ENCODE results near the gene PSME3.

Gene PSME3

GRCh38 chr17:42795061-42795460 lies 38.1 kb upstream of the PSME3 start:
- H2BK15ac ChIP-seq (ENCODE audit: low read depth, poor library complexity, severe bottlenecking): no peak overlapping the region
- H3K9ac ChIP-seq (ENCODE audit: low read length): no peak overlapping the region
- H3K18ac ChIP-seq (ENCODE audit: low read depth in 1 of 2, low read length in 2 of 2): no peak overlapping the region
- no peak overlapping the region for H4K91ac ChIP-seq (ENCODE audit: low read length)
- no peak overlapping the region for H3K27ac ChIP-seq (ENCODE audit: low read length, poor library complexity, severe bottlenecking)
- no peak overlapping the region for H2AFZ ChIP-seq (ENCODE audit: low read depth, low read length)
- no peak overlapping the region for H2AK5ac ChIP-seq (ENCODE audit: low read length, severe bottlenecking)
- no peaks in the 10 kb centered on the region for H3K9me3 ChIP-seq (ENCODE audit: control insufficient read depth, low read length)
- no peak overlapping the region for H3K4me2 ChIP-seq (ENCODE audit: low read length, poor library complexity, severe bottlenecking)
- H2BK5ac ChIP-seq (ENCODE audit: low read depth, low read length, poor library complexity, severe bottlenecking): no peak overlapping the region
- peaks cover 15 to 31% of the 10 kb centered on the region in 2 experiments for H3K36me3 ChIP-seq (ENCODE audit: control insufficient read depth in 1 of 2, insufficient read depth in 2 of 2, low read depth in 1 of 2, low read length in 2 of 2)
- H3K23ac ChIP-seq (ENCODE audit: low read length in 2 of 2): peak overlapping the region in 1 of 2 experiments; percentile 23
- DNase-seq: no peak
- H3K4ac ChIP-seq (ENCODE audit: low read depth in 1 of 2, low read length in 2 of 2): no peak overlapping the region
- H3K14ac ChIP-seq (ENCODE audit: low read length in 2 of 2): no peak overlapping the region
- 94% methylated on average over 3 of the region's 4 CpGs for WGBS
- H3K4me1 ChIP-seq (ENCODE audit: control insufficient read depth, insufficient read depth, low read depth, low read length): peaks cover 19% of the 10 kb centered on the region
- H3K79me1 ChIP-seq (replicated peaks; ENCODE audit: low read length, poor library complexity, severe bottlenecking): peaks cover 18% of the 10 kb centered on the region
- no peak overlapping the region for H3K4me3 ChIP-seq (ENCODE audit: insufficient read depth in 1 of 2, low read depth in 1 of 2, low read length in 2 of 2)
- no peak overlapping the region for H2BK120ac ChIP-seq (ENCODE audit: low read depth, low read length)
- no peak overlapping the region for H4K8ac ChIP-seq (ENCODE audit: low read length)
- H3K27me3 ChIP-seq (ENCODE audit: control insufficient read depth in 1 of 2, insufficient read depth in 1 of 2, low read length in 2 of 2): no peaks in the 10 kb centered on the region
- H2BK12ac ChIP-seq (ENCODE audit: low read length in 2 of 2): no peak overlapping the region

- Histone ChIP-seq H4K91ac (ENCODE audit: low read length) (no peak overlapping the region), H2AK5ac (ENCODE audit: low read length, severe bottlenecking) (no peak overlapping the region), H3K4me1 (ENCODE audit: control insufficient read depth, insufficient read depth, low read depth, low read length) (peaks cover 19% of the 10 kb centered on the region), H4K8ac (ENCODE audit: low read length) (no peak overlapping the region), H2BK120ac (ENCODE audit: low read depth, low read length) (no peak overlapping the region), H3K14ac (ENCODE audit: low read length in 2 of 2) (no peak overlapping the region), H2BK12ac (ENCODE audit: low read length in 2 of 2) (no peak overlapping the region), H3K36me3 (ENCODE audit: control insufficient read depth in 1 of 2, insufficient read depth in 2 of 2, low read depth in 1 of 2, low read length in 2 of 2) (peaks cover 15 to 29% of the 10 kb centered on the region in 2 experiments), H3K4ac (ENCODE audit: low read depth in 1 of 2, low read length in 2 of 2) (no peak overlapping the region), H3K9me3 (ENCODE audit: control insufficient read depth, low read length) (no peaks in the 10 kb centered on the region), H3K23ac (ENCODE audit: low read length in 2 of 2) (no peak overlapping the region), H2BK5ac (ENCODE audit: low read depth, low read length, poor library complexity, severe bottlenecking) (no peak overlapping the region), H3K27ac (ENCODE audit: low read length, poor library complexity, severe bottlenecking) (no peak overlapping the region), H3K18ac (ENCODE audit: low read depth in 1 of 2, low read length in 2 of 2) (no peak overlapping the region), H3K4me3 (ENCODE audit: insufficient read depth in 1 of 2, low read depth in 1 of 2, low read length in 2 of 2) (no peak overlapping the region), H3K9ac (ENCODE audit: low read length) (no peak overlapping the region), H3K4me2 (ENCODE audit: low read length, poor library complexity, severe bottlenecking) (no peak overlapping the region), H3K79me1 (replicated peaks; ENCODE audit: low read length, poor library complexity, severe bottlenecking) (peaks cover 18% of the 10 kb centered on the region), H2BK15ac (ENCODE audit: low read depth, poor library complexity, severe bottlenecking) (no peak overlapping the region), H2AFZ (ENCODE audit: low read depth, low read length) (no peak overlapping the region), H3K27me3 (ENCODE audit: control insufficient read depth in 1 of 2, insufficient read depth in 1 of 2, low read length in 2 of 2) (no peaks in the 10 kb centered on the region)
- 96% methylated on average over 10 of the region's 10 CpGs for WGBS
- no peak for DNase-seq
Measured at GRCh38 chr17:42795465-42795864, 37.7 kb upstream of the PSME3 start.

- Histone ChIP-seq H2BK15ac (ENCODE audit: low read depth, poor library complexity, severe bottlenecking) (no peak overlapping the region), H3K36me3 (ENCODE audit: control insufficient read depth in 1 of 2, insufficient read depth in 2 of 2, low read depth in 1 of 2, low read length in 2 of 2) (peaks cover 15 to 24% of the 10 kb centered on the region in 2 experiments), H3K9ac (ENCODE audit: low read length) (no peak overlapping the region), H3K4me3 (ENCODE audit: insufficient read depth in 1 of 2, low read depth in 1 of 2, low read length in 2 of 2) (no peak overlapping the region), H2BK12ac (ENCODE audit: low read length in 2 of 2) (no peak overlapping the region), H3K4ac (ENCODE audit: low read depth in 1 of 2, low read length in 2 of 2) (no peak overlapping the region), H3K14ac (ENCODE audit: low read length in 2 of 2) (no peak overlapping the region), H4K8ac (ENCODE audit: low read length) (no peak overlapping the region), H3K4me1 (ENCODE audit: control insufficient read depth, insufficient read depth, low read depth, low read length) (peaks cover 19% of the 10 kb centered on the region), H2AK5ac (ENCODE audit: low read length, severe bottlenecking) (no peak overlapping the region), H3K23ac (ENCODE audit: low read length in 2 of 2) (no peak overlapping the region), H3K18ac (ENCODE audit: low read depth in 1 of 2, low read length in 2 of 2) (no peak overlapping the region), H3K27ac (ENCODE audit: low read length, poor library complexity, severe bottlenecking) (no peak overlapping the region), H3K9me3 (ENCODE audit: control insufficient read depth, low read length) (no peaks in the 10 kb centered on the region), H3K79me1 (replicated peaks; ENCODE audit: low read length, poor library complexity, severe bottlenecking) (peaks cover 18% of the 10 kb centered on the region), H4K91ac (ENCODE audit: low read length) (no peak overlapping the region), H2AFZ (ENCODE audit: low read depth, low read length) (no peak overlapping the region), H3K4me2 (ENCODE audit: low read length, poor library complexity, severe bottlenecking) (no peak overlapping the region), H2BK120ac (ENCODE audit: low read depth, low read length) (no peak overlapping the region), H3K27me3 (ENCODE audit: control insufficient read depth in 1 of 2, insufficient read depth in 1 of 2, low read length in 2 of 2) (no peaks in the 10 kb centered on the region), H2BK5ac (ENCODE audit: low read depth, low read length, poor library complexity, severe bottlenecking) (no peak overlapping the region)
- DNase-seq: no peak
- WGBS: 99% methylated on average over 18 of the region's 18 CpGs
Measured at GRCh38 chr17:42796066-42796758, 37.0 kb upstream of the PSME3 start.

GRCh38 chr17:42797067-42798007 lies 35.9 kb upstream of the PSME3 start:
- H3K36me3 ChIP-seq (ENCODE audit: control insufficient read depth in 1 of 2, insufficient read depth in 2 of 2, low read depth in 1 of 2, low read length in 2 of 2): peaks cover 15 to 24% of the 10 kb centered on the region in 2 experiments
- 94% methylated on average over 10 of the region's 10 CpGs for WGBS

More at GRCh38 chr17:42797067-42798007, 35.9 kb upstream of the PSME3 start:
- DNase-seq: no peak
- Histone ChIP-seq H2BK15ac (ENCODE audit: low read depth, poor library complexity, severe bottlenecking) (no peak overlapping the region), H2AFZ (ENCODE audit: low read depth, low read length) (no peak overlapping the region), H2BK120ac (ENCODE audit: low read depth, low read length) (no peak overlapping the region), H2AK5ac (ENCODE audit: low read length, severe bottlenecking) (no peak overlapping the region), H2BK5ac (ENCODE audit: low read depth, low read length, poor library complexity, severe bottlenecking) (no peak overlapping the region), H3K9ac (ENCODE audit: low read length) (peak overlapping the region; percentile 96), H3K18ac (ENCODE audit: low read depth in 1 of 2, low read length in 2 of 2) (no peak overlapping the region), H3K4ac (ENCODE audit: low read depth in 1 of 2, low read length in 2 of 2) (peak overlapping the region in 1 of 2 experiments; percentile 77), H3K9me3 (ENCODE audit: control insufficient read depth, low read length) (no peaks in the 10 kb centered on the region), H3K79me1 (replicated peaks; ENCODE audit: low read length, poor library complexity, severe bottlenecking) (peaks cover 18% of the 10 kb centered on the region), H3K4me3 (ENCODE audit: insufficient read depth in 1 of 2, low read depth in 1 of 2, low read length in 2 of 2) (peak overlapping the region; percentile 31 to 99), H2BK12ac (ENCODE audit: low read length in 2 of 2) (no peak overlapping the region), H3K27ac (ENCODE audit: low read length, poor library complexity, severe bottlenecking) (no peak overlapping the region), H3K4me1 (ENCODE audit: control insufficient read depth, insufficient read depth, low read depth, low read length) (peaks cover 19% of the 10 kb centered on the region), H3K4me2 (ENCODE audit: low read length, poor library complexity, severe bottlenecking) (peak overlapping the region; percentile 81), H3K27me3 (ENCODE audit: control insufficient read depth in 1 of 2, insufficient read depth in 1 of 2, low read length in 2 of 2) (no peaks in the 10 kb centered on the region), H4K91ac (ENCODE audit: low read length) (no peak overlapping the region), H4K8ac (ENCODE audit: low read length) (peak overlapping the region; percentile 19), H3K14ac (ENCODE audit: low read length in 2 of 2) (no peak overlapping the region), H3K23ac (ENCODE audit: low read length in 2 of 2) (no peak overlapping the region)

Data from mesenchymal stem cell (in vitro differentiated cells and primary cell).